ENCODE measurements around the gene PRR16. TPM values are rescaled to one million over a fixed set of nuclear protein-coding genes. Genes with fewer than 3 reads are reported as not detected.

Gene PRR16
- total RNA-seq, 1 experiment from 2014 or later, result 0.42 TPM

DNA sequence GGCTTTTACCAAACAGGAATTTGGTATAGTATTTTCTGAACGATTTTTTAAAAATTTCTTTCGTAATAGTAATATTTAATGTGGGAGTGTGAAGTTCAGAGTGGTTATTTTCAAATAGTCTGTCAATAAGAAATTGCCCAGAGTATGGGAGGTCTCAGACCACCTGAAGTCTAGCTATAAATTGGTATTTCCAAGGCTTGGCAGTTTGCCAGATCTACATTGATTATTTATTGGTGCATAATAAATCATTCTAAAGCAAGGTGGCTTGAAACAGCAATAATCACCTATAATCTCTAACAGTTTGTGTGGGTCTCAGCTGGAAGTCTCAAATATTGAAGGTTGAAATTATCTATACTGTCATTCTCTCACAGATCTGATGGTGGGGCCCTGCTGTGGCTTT, 118.5 kb downstream of the PRR16 start (continued):
- TF ChIP-seq ESRRA (CRISPR knock-in tag; IDR thresholded peaks at IDR 0.05; ENCODE audit: borderline replicate concordance), result no peak

DNA sequence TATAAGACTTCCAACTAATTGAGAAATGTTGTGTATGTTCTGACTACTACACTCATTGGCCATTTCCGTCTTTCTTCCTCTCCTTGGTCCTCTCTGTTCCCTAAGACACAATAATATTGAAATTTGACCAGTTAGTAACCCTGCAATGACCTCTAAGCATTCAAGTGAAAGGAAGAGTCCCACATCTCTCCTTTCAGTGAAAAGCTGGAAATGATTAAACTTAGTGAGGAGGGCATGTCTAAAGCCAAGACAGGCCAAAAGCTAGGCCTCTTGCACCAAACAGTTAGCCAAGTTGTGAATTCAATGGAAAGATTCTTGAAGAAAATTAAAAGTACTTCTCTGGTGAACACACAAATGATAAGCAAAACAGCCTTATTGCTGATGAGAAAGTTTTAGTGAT, 122.5 kb downstream of the PRR16 start:
- no peak for TF ChIP-seq TCF7 (CRISPR knock-in tag; IDR thresholded peaks at IDR 0.05; ENCODE audit: low read depth)
- no peak for TF ChIP-seq ZNF263 (CRISPR knock-in tag; IDR thresholded peaks at IDR 0.05; ENCODE audit: low read depth)
- no peak for TF ChIP-seq KAT7 (CRISPR knock-in tag; IDR thresholded peaks at IDR 0.05; ENCODE audit: borderline replicate concordance)
- TF ChIP-seq, protein P1, sequence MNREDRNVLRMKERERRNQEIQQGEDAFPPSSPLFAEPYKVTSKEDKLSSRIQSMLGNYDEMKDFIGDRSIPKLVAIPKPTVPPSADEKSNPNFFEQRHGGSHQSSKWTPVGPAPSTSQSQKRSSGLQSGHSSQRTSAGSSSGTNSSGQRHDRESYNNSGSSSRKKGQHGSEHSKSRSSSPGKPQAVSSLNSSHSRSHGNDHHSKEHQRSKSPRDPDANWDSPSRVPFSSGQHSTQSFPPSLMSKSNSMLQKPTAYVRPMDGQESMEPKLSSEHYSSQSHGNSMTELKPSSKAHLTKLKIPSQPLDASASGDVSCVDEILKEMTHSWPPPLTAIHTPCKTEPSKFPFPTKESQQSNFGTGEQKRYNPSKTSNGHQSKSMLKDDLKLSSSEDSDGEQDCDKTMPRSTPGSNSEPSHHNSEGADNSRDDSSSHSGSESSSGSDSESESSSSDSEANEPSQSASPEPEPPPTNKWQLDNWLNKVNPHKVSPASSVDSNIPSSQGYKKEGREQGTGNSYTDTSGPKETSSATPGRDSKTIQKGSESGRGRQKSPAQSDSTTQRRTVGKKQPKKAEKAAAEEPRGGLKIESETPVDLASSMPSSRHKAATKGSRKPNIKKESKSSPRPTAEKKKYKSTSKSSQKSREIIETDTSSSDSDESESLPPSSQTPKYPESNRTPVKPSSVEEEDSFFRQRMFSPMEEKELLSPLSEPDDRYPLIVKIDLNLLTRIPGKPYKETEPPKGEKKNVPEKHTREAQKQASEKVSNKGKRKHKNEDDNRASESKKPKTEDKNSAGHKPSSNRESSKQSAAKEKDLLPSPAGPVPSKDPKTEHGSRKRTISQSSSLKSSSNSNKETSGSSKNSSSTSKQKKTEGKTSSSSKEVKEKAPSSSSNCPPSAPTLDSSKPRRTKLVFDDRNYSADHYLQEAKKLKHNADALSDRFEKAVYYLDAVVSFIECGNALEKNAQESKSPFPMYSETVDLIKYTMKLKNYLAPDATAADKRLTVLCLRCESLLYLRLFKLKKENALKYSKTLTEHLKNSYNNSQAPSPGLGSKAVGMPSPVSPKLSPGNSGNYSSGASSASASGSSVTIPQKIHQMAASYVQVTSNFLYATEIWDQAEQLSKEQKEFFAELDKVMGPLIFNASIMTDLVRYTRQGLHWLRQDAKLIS (CRISPR knock-in tag; IDR thresholded peaks at IDR 0.05; ENCODE audit: borderline replicate concordance), result no peak
- TF ChIP-seq, protein P2, sequence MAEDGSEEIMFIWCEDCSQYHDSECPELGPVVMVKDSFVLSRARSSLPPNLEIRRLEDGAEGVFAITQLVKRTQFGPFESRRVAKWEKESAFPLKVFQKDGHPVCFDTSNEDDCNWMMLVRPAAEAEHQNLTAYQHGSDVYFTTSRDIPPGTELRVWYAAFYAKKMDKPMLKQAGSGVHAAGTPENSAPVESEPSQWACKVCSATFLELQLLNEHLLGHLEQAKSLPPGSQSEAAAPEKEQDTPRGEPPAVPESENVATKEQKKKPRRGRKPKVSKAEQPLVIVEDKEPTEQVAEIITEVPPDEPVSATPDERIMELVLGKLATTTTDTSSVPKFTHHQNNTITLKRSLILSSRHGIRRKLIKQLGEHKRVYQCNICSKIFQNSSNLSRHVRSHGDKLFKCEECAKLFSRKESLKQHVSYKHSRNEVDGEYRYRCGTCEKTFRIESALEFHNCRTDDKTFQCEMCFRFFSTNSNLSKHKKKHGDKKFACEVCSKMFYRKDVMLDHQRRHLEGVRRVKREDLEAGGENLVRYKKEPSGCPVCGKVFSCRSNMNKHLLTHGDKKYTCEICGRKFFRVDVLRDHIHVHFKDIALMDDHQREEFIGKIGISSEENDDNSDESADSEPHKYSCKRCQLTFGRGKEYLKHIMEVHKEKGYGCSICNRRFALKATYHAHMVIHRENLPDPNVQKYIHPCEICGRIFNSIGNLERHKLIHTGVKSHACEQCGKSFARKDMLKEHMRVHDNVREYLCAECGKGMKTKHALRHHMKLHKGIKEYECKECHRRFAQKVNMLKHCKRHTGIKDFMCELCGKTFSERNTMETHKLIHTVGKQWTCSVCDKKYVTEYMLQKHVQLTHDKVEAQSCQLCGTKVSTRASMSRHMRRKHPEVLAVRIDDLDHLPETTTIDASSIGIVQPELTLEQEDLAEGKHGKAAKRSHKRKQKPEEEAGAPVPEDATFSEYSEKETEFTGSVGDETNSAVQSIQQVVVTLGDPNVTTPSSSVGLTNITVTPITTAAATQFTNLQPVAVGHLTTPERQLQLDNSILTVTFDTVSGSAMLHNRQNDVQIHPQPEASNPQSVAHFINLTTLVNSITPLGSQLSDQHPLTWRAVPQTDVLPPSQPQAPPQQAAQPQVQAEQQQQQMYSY (CRISPR knock-in tag; IDR thresholded peaks at IDR 0.05), result no peak
- no peak for TF ChIP-seq OVOL2 (CRISPR knock-in tag; IDR thresholded peaks at IDR 0.05; ENCODE audit: borderline replicate concordance)
- TF ChIP-seq SOX15 (CRISPR knock-in tag; IDR thresholded peaks at IDR 0.05), result no peak
- TF ChIP-seq ZNF317 (CRISPR knock-in tag; IDR thresholded peaks at IDR 0.05; ENCODE audit: borderline replicate concordance, low read depth), result no peak
- TF ChIP-seq GTF2I (CRISPR knock-in tag; conservative IDR thresholded peaks at IDR 0.05), result no peak
- no peak for TF ChIP-seq NR3C1 (CRISPR knock-in tag; conservative IDR thresholded peaks at IDR 0.05; ENCODE audit: low read depth)
- no peak for TF ChIP-seq TEAD4 (CRISPR knock-in tag; IDR thresholded peaks at IDR 0.05)
- TF ChIP-seq SMAD3 (CRISPR knock-in tag; IDR thresholded peaks at IDR 0.05; ENCODE audit: borderline replicate concordance), result no peak
- no peak for TF ChIP-seq IRF2 (CRISPR knock-in tag; IDR thresholded peaks at IDR 0.05; ENCODE audit: borderline replicate concordance, low read depth)
- no peak for TF ChIP-seq ESRRA (CRISPR knock-in tag; IDR thresholded peaks at IDR 0.05; ENCODE audit: borderline replicate concordance)
- no peak for TF ChIP-seq ZNF416 (CRISPR knock-in tag; IDR thresholded peaks at IDR 0.05)
- TF ChIP-seq, protein P3, sequence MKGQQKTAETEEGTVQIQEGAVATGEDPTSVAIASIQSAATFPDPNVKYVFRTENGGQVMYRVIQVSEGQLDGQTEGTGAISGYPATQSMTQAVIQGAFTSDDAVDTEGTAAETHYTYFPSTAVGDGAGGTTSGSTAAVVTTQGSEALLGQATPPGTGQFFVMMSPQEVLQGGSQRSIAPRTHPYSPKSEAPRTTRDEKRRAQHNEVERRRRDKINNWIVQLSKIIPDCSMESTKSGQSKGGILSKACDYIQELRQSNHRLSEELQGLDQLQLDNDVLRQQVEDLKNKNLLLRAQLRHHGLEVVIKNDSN (CRISPR knock-in tag; IDR thresholded peaks at IDR 0.05), result no peak
- no peak for TF ChIP-seq EMX1 (CRISPR knock-in tag; IDR thresholded peaks at IDR 0.05)
- TF ChIP-seq, protein P4, sequence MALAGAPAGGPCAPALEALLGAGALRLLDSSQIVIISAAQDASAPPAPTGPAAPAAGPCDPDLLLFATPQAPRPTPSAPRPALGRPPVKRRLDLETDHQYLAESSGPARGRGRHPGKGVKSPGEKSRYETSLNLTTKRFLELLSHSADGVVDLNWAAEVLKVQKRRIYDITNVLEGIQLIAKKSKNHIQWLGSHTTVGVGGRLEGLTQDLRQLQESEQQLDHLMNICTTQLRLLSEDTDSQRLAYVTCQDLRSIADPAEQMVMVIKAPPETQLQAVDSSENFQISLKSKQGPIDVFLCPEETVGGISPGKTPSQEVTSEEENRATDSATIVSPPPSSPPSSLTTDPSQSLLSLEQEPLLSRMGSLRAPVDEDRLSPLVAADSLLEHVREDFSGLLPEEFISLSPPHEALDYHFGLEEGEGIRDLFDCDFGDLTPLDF (CRISPR knock-in tag; IDR thresholded peaks at IDR 0.05), result no peak
- TF ChIP-seq NR1H2 (CRISPR knock-in tag; IDR thresholded peaks at IDR 0.05), result no peak
- no peak for DNase-seq (ENCODE audit: low spot score)
- H3K4me3 Mint-ChIP-seq, result no peak overlapping the region
- POLR2A ChIA-PET, result no interaction called here
- H3K4me1 Mint-ChIP-seq, result no peaks in the 10 kb centered on the region
- H3K27ac Mint-ChIP-seq, result no peak overlapping the region
- CTCF ChIA-PET, result no interaction called here
- H3K27me3 Mint-ChIP-seq (ENCODE audit: low read depth), result no peaks in the 10 kb centered on the region
- ATAC-seq, result no peak
- H3K36me3 Mint-ChIP-seq, result peaks cover under 1% of the 10 kb centered on the region; the same call in 1 of the 2 replicates
- H3K9me3 Mint-ChIP-seq, result peaks cover 8% of the 10 kb centered on the region

All from WTC11 (cell line).